ENCODE results near the gene C3orf62.

DNA sequence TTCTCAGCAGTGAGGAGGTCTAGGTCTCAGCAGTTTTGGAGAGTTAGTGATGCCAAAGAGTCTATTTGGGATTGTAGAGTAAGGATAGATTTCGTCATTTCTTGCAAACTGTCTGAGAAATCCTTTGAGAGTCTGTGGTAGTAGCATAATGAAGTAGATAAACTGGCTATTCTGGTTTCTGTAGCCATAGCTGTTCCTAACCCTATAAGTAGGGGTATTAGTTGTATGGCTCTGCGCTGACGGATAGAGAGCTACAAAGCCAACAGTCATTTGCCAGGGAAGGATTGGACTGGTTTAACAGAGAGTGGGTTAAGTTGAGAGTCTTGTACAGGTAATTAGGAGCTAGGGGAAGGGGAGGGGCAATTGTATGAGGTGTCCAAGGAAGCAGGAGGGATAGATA is 55.0 kb downstream of the C3orf62 start:
- TF ChIP-seq, protein P1, sequence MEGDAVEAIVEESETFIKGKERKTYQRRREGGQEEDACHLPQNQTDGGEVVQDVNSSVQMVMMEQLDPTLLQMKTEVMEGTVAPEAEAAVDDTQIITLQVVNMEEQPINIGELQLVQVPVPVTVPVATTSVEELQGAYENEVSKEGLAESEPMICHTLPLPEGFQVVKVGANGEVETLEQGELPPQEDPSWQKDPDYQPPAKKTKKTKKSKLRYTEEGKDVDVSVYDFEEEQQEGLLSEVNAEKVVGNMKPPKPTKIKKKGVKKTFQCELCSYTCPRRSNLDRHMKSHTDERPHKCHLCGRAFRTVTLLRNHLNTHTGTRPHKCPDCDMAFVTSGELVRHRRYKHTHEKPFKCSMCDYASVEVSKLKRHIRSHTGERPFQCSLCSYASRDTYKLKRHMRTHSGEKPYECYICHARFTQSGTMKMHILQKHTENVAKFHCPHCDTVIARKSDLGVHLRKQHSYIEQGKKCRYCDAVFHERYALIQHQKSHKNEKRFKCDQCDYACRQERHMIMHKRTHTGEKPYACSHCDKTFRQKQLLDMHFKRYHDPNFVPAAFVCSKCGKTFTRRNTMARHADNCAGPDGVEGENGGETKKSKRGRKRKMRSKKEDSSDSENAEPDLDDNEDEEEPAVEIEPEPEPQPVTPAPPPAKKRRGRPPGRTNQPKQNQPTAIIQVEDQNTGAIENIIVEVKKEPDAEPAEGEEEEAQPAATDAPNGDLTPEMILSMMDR (conservative IDR thresholded peaks at IDR 0.05; ENCODE audit: low read depth, low read length), result no peak
- no peak for TF ChIP-seq RCOR1 (IDR thresholded peaks at IDR 0.05; ENCODE audit: insufficient replicate concordance, low read length)
- TF ChIP-seq FOS (IDR thresholded peaks at IDR 0.05; ENCODE audit: low read depth, low read length), result no peak
